ENCODE results near the gene RSPO1.
"Not testable (repeated sequence)": the region's sequence is repeated elsewhere in the genome, so short reads cannot be mapped to it uniquely, and the experiment has no call there.

RSPO1 gene, protein sequence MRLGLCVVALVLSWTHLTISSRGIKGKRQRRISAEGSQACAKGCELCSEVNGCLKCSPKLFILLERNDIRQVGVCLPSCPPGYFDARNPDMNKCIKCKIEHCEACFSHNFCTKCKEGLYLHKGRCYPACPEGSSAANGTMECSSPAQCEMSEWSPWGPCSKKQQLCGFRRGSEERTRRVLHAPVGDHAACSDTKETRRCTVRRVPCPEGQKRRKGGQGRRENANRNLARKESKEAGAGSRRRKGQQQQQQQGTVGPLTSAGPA

DNA sequence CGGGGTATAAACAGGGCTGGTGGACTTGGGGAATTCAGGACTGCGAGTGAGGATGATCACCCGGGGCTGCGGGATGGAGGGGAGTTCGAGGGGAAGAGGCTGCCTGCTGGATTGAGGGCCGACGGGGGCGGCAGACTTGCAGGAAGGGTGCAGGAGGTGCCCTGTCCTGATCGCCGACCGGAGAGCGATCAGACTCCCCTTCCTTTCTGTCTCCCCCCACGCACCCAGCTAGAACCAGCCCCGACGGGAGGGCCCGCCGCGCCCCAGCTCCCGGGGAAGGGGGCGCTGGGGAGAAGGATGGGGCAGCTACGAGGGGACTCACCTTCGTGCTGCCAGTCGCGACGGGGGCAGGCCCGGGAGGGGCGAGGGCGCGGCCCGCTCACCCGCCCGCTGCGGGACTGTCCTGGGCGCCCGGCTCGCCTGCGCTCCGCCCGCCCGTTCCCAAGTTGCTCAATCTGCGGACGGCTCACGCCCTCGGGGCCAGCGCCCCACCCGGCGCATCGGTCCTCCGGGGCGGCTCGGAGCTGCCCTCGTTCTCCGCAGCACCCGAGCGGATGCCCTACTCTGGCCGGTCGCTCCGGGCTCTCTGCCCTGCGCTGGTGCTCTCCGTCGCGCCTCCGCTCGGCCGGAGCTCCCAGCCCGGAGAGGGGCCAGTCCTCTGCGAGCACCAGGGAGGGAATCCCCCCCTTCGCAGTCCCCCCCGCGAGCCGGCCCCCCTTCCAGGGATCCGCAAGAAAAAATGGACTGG, at the start of gene RSPO1:
RSPO1 (minus strand) TSS at position 649 of the 748 bp plus-strand sequence. CDS start 5,231 bp downstream, outside the sequence.
- DNase-seq: no peak

DNA sequence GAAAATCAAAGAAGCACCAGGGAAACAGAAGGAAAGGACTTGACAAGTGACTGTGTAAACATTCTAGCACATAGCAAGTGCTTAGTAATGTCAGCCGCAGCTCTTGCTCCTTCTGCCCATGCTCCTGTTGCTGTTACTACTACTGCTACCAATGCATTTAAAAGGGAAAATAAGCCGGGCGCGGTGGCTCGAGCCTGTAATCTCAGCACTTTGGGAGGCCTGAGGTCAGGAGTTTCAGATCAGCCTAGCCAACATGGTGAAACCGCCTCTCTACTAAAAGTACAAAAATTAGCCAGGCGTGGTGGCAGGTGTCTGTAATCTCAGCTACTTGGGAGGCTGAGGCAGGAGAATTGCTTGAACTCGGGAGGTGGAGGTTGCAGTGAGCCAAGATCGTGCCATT, 49.5 kb upstream of the RSPO1 start:
- DNase-seq: not testable (repeated sequence)

DNA sequence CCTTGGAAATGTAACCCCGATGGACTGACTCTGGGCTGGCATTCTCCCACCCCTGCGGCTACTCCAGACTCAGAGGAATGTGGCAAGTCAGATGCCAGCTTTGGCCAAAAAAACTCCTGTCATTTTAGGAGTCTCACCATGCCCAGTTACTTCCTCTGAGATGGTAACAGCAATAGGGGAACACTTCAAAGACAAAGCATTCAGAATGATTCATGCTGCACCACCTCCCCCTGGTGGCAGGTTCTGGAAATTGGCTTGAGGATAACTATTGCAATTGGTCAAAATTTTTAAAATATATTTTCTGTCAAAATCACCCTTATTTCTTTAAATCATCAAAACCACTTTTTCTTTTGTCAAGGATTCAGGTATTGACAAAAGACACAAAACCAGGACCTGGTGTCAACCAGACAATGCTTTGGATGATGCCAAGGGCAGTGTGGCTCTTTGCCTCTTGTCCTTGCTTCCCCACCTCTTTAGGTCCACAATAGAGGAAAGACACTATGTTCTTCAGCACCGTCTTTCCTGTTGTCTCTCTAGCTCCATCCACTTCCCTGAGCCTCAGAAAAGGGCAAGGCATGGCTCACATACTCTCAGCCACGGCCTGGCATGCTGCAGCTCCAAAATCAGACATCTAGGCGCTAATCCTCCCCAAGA, 47.8 kb upstream of the RSPO1 start:
- DNase-seq: peak; percentile 34 to 74 (median 66)

DNA sequence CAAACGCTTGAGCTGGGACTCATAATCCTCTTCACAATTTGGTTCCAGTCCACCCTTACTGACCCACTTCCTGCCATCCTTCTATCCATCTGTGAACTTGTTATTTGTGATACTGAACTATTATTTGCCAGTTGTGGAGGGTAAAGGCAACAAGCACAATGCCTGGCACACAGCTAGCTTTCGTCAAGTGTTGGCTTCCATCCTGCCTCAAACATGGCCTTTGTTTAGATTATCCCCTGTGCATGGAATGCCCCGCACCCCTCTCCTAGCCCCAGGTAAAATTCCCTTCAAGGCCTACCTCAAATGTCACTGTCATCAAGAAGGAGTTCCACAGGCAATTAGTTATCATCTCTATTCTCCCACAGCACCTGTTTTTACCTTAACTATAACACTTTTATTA, 46.2 kb upstream of the RSPO1 start:
- no peak for DNase-seq

DNA sequence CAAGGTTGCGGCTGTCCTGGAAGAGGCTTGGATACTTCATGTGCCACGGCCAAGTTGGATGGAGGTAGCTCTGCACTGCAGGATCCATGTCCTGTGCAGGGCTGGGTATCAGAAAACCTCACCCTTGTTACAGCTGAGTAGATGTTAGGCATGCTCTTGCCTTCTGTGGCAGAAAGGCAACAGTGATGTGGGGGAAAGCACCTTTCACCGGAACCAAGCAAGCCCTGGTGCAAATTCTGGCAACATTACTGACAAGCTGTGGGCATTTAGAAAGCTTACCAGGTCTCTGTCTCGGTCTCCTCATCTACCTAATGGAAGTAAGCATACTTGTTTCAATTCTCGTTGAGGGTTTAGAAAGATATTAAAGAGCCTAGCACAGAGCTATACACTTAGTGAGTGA, 43.1 kb upstream of the RSPO1 start:
- DNase-seq: no peak

DNA sequence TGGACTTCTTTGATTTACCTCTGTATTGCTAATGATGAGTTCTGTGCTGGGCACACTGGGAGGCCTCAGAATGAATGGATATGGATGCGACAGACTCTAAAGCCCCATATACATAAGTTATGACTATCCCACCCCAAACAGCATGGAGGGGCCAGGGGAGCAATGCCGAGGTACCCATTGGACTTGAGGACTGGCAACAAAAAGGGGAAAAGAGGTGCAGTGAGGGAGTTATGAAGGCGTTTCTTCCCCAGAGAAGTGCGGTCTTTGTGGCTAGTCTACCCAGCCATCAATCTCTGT, 42.4 kb upstream of the RSPO1 start:
- DNase-seq: no peak

DNA sequence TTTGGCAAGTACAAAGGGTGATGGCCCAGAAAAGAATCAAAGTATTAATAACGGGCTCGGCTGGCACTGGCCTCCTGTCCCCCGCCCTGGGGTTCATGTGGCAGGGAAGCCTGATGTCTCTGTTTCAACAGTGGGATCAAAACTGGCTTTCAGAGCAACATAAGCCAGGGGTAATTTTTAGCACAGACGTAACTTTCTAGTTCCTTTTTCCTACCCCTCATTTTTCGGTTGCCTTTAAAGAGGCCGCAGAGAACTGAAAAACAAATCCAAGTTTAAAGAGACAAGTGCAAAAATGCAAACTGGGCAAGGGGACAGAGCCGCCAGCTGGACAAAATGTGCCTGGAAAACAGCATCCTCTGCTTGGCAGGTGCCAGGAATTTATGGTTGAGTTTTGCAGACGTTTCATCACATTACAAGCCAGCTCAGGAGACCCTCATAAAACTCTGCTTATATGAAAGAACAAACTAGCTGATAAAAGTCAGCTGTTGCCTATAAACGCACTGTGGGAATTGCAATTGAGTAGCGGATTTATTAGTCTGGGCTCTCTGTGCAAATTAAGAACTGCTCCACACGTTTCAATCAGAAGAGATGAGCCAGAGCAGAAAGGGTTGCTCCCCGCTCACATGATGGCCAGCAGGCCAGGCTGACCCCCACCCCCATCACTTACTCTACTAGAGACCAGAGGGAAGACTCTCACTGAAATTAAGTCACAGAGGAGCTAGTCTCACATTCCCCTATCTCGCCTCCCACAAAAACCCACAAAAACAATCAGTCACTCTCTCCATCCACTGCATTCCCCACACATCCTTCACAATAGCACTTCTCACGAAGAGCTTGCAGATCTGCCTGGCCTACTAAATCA, 41.8 kb upstream of the RSPO1 start:
- no peak for DNase-seq

DNA sequence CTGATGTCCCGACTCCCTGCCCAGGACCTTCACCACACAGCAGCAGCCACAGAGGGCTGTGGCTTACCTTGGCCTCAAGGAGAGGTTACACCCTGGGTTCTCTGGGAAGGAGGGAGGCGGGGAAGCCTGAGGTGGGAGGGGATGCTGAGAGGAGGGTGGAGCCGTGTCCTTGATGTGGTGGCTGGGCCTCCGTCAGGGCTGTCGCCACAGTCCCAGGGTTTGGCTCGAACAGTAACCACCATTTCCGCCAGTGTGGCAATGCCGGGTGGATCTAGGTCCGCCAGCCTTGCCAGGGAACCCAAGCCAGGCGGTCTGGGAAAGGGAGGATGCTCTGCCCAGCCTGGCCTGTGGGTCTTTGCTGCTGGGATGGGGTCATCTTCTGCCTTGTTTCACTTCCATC, 39.2 kb upstream of the RSPO1 start:
- peak in 1 of 4 experiments; percentile 37 for DNase-seq

DNA sequence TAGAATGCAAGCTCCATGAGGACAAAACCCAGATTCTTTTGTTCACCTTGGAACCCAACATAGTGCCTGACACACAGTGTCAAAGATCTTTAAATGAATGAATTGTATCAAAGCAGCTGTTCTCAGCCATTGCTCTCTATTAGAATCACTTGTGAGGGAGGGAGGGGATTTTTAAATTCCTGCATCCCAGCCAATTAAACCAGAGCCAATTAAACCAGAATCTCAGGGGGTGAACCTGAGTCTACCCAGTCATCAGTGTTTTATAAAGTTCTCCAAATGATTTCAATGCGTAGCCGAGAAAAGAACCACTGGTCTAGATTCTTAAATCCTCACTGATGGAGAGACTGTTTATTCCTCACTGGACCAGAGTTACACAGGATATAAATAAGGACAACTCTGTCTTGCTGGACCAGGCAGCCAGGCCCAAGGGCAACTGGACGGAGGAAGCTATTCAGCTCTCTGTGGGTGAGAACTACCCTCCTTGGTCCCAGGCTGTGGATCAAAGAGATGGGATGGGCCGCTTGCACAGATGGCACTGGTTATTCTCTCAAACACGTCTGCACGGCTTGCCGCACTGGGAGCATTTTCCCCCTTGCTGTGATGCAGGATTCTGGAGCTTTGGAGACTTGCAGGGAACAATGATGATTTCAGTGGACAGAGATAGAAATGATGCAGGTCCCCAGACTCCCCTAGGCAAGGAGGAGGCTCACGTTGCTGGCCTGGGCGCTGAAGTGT, 37.6 kb upstream of the RSPO1 start:
- DNase-seq: no peak

DNA sequence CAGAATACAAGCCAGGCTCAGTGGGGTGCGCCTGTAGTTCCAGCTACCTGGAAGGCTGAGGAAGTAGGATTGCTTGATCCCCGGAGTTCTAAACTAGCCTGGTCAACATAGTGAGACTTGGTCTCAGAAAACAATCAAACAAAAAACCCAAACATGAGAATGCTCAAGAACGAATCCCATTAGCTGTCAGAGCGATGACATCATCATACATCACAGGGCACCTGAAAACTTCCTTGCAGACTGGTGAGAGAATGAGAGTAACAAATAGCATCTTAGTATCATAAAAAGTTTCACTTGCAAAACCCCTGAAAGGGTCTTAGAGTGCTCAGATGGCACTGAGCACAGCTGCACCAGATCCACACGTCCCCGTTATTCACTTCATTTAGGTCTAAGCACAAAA, 36.6 kb upstream of the RSPO1 start:
- DNase-seq: no peak

DNA sequence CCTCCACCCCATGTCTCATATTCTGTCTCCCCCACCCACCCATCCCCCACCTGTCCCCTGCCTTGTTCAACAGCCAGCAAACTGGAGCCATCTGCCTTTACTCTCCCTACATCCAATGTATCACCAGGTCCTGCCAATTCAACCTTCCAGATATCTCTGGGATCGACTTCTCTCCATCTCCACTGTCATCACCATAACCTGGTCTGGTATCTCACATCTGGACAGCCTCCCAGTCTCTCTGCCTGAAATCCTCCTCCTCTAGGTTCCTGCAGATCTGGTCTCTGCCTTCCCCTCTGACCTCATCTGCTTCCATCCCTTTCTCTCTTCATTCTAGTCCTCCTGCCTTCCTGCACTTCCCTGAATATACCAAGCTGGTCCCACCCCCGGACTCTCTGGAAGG, 35.4 kb upstream of the RSPO1 start:
- no peak for DNase-seq

DNA sequence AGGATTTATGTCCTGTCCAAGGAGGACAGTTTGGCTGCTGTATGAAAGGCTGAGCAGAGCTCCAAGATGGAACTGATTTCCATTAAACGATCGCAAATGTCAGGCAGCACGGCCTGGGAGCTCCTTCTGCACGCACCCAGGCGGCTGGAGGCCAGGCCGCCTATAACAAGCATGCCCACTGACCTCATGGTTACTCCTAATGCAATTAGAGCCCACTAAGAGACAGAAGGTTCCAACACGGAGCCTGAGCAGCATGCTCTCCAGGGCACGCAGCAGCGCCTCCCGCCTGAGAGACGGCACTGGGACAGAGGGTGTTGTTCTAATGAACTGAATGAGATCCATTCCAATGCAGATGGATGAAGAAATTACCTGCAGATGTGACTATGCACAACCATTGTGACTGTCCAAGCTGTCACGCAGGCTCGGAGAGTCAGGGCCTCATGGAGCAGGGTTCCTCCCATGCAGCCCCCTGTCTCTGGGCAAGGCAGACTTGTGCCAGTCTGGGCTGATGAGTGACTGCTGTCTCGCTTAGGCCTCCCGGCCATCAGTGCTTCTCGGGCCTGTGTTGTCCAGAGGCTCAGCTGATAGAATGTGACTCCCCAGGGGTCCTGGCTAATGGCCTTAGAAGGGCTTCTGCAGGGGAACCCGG, 32.5 kb upstream of the RSPO1 start:
- DNase-seq: no peak

DNA sequence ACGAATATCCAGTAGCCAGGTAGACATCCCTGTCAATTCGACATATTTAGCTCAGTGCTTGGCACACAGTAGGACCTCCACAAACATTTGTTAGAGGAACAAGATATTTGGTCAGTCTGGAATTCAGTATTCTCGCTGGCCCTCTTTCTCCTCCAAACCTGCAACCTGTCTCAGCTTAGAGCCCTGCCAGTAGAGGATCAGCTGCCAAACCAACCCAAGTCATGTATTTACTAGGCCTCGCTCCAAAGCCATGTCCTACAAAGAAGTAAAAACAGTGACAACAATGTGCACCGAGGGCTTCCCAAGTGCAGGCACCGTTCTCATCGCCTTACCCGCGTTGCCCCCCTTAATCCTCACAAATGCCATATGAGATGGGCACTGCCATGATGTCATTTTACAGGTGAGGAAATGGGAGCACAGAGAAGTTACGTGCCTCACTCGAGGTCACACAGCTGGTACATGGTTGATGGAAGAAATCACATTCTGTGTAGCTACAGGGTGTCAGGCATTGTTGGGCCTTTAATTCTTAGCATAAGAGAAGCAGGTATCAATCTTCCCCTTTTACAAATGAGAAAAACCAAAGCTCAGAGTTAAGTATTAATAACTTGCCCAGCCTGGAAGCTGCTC, 31.7 kb upstream of the RSPO1 start:
- no peak for DNase-seq

DNA sequence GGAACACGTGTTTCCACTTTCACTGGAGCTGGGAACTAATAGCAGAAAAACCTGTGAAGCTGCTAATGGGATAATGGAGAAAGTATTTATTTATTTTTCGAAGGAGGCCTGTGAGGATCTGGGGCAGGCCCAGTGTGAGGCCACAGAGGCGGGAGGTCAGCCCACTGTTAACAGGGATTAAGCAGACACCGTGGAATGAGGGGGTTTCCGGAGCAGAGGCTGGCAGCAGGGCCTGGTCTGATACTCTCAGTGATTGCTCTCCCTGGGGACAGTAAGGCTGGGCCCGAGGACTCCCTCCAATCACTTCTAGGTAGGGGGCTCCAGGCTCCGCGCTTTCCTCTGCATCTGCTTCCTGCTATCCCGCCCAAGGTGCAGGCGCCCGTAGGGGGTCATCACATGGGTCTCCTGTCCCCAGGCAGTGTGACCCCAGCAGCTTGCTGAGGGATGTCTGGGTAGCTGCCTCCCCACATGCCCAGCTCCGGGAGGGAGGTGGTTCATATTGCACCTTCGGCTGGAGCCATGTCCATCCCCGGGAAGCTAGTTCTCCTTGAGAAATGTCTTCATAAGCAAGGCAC, 28.8 kb upstream of the RSPO1 start:
- no peak for DNase-seq

DNA sequence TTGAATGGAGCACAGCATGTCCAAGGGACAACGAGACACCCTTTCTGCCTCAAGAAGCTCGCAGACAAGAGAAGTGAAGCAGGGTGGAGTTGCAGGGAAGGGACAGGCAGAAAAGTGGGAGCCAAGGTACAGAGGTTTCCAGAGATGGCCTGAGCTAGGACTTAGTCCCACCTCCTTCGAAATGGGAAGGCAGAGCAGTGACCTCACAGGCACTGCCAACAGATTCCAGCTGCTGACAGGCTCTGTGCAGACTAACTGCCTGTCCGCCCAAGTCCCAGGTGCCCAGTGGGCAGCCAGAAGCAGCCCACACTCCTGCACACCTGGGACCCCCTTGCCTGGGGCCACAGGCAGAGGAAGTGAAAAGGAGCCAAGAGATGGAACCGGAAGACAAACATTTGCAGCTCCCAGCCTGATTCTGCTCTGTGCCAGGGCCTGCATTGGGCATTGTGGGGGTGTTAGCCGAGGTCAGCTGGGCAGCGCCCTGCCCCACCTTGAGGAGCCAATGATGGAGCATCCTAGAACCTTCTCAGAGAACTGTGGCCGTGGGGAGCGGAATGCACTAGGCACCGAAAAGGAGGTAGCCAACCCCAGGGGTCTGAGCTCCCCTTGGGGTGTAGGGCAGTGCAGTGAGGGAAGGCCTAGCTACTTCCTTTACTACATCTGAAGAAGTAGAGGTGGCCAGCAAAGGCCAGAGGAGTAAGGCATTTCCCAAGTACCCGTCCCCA, 27.5 kb upstream of the RSPO1 start:
- no peak for DNase-seq

DNA sequence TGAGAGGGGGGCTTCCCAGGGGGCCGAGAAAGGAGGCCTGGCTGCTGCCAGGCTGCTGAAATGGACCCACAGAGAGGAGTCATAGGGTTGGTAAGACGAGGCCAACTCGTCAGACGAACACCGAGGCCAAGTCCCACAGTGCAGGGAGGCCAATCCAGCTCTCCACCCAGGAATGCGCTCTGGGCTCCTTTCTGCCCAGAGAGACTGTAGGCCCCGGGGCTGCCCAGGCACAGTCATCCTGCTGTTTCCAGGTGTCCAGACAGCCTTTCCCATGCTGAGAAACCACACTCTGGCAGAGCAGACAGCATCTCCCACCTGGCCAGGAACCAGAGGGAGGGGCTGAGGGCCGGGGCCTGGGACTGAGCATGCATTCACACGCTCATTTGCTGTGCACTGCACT, 26.7 kb upstream of the RSPO1 start:
- DNase-seq: no peak

DNA sequence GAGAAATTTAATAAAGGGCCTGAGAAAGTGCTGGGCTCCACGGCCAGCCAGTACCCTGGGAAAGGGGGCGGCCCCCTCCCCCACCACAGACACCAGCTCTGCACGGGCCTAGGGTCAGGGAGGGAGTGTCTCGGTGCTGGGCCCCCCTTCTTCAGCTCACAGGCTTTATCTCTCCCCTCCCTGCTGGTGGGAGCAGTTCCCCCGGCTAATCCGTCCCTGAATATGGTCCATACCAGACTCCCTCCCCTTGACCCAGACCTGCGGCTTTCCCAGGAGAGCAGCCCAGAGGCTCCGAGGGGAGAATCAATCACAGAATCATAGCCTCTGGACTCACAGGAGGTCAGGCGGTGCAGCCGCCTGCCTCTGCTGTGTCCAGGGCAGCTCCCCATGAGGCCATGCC, 26.0 kb upstream of the RSPO1 start:
- no peak for DNase-seq

DNA sequence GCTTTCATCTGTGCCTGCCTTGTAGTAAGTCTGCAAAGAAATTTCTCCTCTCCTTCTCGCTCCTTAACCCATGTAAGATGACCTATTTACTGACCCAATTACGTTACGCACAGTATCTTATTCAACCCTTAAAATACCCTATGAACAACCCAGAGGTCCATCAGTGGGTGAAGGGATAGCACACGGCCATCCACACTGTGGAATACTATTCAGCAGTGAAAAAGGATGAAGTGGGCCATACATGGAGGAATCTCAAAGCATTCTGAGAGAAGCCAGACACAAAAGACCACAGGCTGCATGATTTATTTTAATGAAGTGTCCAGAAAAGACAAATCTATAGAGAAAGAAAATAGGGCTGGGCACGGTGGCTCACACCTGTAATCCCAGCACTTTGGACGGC, 23.8 kb upstream of the RSPO1 start:
- DNase-seq: no peak

DNA sequence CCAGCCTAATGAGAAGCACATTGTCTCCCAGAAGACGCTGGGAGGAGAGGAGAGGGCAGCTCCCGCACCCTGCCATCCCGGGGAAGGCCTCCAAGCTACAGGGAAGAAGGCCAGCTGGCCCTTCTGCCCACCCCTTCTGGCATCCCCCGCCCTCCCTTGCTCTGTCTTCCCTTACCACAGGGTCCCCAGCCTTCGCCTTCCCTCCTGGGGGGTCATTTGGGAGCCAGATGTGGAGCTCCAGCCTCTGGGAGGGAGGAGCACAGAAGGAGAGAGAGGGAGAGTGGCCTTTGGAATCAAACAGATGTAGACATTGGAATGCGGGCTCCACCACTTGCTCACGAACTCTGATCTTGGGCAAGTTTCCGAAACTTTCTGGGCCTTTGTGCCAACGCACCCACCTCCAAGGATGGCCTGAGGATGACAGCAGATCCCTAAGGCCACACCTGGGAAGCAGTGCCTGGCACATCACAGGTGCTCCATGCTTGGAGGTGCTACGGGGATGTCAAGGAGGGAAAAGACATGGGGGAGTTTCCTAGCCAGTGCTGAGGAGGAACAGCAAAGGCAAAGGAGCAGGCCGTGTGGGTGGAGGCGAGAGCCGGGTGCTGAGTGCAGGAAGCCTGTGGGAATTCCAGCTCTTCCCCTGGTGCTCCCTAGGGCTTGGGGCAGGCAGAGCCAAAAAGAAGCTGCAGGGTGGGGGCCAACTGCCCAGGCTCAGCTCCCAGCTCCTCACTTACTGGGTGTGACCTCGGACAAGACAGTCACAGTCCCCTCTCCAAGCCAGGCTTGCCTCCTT, 23.1 kb upstream of the RSPO1 start:
- DNase-seq: no peak

DNA sequence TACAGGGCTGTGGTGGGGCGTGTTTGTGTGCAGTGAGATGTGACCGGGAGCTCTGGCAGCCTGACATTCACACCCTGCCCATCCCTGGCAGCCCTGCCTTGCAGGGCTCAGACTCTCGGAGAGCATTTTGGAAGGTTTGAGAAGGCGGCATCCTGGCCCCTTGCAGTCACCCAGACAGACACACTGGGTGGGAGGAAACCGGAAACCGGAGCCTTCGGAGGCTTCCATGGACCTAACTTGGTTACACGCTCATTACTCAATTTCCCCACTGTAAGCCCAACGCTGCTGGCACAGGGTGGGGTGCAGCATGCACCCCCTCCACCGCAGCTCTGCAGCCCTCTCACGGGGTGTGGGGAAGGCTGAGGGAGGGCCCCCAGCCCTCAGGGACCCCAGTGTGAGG, 22.2 kb upstream of the RSPO1 start:
- no peak for DNase-seq
